ENCODE measurements around the gene ARAP1. TPM values are rescaled to one million over a fixed set of nuclear protein-coding genes. Genes with fewer than 3 reads are reported as not detected.
A peak's percentile ranks its signal among the peaks of the same experiment; 100 is the strongest.

ARAP1 gene
- total RNA-seq, 1 donor from 2014 or later, result 55.1 TPM

GRCh38 chr11:72776117-72776843 lies 24.1 kb upstream of the ARAP1 start:
- no peak overlapping the region for H3K27ac Mint-ChIP-seq (ENCODE audit: unreplicated experiment)
- H3K4me1 Mint-ChIP-seq (ENCODE audit: unreplicated experiment), result peaks cover 6% of the 10 kb centered on the region
- TF ChIP-seq, protein P1, sequence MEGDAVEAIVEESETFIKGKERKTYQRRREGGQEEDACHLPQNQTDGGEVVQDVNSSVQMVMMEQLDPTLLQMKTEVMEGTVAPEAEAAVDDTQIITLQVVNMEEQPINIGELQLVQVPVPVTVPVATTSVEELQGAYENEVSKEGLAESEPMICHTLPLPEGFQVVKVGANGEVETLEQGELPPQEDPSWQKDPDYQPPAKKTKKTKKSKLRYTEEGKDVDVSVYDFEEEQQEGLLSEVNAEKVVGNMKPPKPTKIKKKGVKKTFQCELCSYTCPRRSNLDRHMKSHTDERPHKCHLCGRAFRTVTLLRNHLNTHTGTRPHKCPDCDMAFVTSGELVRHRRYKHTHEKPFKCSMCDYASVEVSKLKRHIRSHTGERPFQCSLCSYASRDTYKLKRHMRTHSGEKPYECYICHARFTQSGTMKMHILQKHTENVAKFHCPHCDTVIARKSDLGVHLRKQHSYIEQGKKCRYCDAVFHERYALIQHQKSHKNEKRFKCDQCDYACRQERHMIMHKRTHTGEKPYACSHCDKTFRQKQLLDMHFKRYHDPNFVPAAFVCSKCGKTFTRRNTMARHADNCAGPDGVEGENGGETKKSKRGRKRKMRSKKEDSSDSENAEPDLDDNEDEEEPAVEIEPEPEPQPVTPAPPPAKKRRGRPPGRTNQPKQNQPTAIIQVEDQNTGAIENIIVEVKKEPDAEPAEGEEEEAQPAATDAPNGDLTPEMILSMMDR (IDR thresholded peaks at IDR 0.05; ENCODE audit: unreplicated experiment), result no peak
- H3K9me3 Mint-ChIP-seq (ENCODE audit: unreplicated experiment), result no peaks in the 10 kb centered on the region
- no peak for DNase-seq (ENCODE audit: low spot score)
- H3K27me3 Mint-ChIP-seq (ENCODE audit: unreplicated experiment), result peaks cover 11% of the 10 kb centered on the region
- no peak overlapping the region for H3K4me3 Mint-ChIP-seq (ENCODE audit: unreplicated experiment)
- H3K36me3 Mint-ChIP-seq (ENCODE audit: low read depth, unreplicated experiment), result peaks cover 21% of the 10 kb centered on the region

GRCh38 chr11:72775288-72776110 lies 23.3 kb upstream of the ARAP1 start:
- H3K4me3 Mint-ChIP-seq (ENCODE audit: unreplicated experiment), result no peak overlapping the region
- H3K9me3 Mint-ChIP-seq (ENCODE audit: unreplicated experiment), result no peaks in the 10 kb centered on the region
- DNase-seq (ENCODE audit: low spot score), result no peak
- H3K27ac Mint-ChIP-seq (ENCODE audit: unreplicated experiment), result peak overlapping the region; percentile 2
- peaks cover 13% of the 10 kb centered on the region for H3K27me3 Mint-ChIP-seq (ENCODE audit: unreplicated experiment)
- peaks cover 21% of the 10 kb centered on the region for H3K36me3 Mint-ChIP-seq (ENCODE audit: low read depth, unreplicated experiment)
- H3K4me1 Mint-ChIP-seq (ENCODE audit: unreplicated experiment), result peaks cover 6% of the 10 kb centered on the region
- TF ChIP-seq, protein P1 (IDR thresholded peaks at IDR 0.05; ENCODE audit: unreplicated experiment), result no peak

DNA sequence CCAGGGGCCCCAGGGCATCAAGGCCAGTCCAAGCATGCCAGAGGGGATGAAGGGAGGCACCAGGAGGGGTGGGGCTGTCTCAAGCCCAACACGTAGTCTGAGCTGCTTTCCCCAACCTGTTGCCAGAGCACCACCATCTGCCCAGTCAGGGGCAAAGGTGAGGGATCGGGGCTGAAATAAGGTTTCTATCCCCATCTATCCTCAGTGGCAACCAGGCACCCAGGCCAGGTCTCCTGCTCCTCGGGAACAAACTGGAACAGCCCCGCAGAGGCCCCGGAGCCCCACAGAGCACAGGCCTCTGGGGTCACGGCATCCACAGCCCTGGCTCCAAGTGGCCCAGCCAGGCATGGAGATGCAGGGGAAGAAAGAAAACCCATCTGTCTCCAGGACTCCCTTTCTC lies 22.3 kb upstream of the ARAP1 start:
- TF ChIP-seq, protein P1 (IDR thresholded peaks at IDR 0.05; ENCODE audit: unreplicated experiment), result no peak
- DNase-seq (ENCODE audit: low spot score), result no peak
- H3K27ac Mint-ChIP-seq (ENCODE audit: unreplicated experiment), result no peak overlapping the region

DNA sequence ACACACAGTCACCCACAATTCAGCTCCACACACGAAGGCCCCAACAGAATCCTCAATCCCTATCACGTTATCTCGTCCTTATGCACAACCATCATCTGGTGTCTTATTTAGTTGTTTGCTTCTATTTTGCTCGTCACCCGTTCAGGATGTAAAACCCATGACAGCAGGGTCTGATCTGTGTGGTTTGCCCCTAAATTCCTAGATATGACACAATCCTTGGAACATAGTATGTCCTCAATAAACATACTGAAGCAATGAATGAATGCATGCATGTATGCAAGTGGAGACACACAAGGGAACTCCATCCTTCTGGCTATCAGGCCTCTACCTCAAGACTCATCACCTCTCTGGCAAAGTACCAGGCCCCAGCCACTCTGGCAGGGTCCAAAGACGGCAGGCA lies 21.5 kb upstream of the ARAP1 start:
- Mint-ChIP-seq H3K4me3 (ENCODE audit: unreplicated experiment) (no peak overlapping the region), H3K27me3 (ENCODE audit: unreplicated experiment) (peaks cover 10% of the 10 kb centered on the region), H3K27ac (ENCODE audit: unreplicated experiment) (no peak overlapping the region), H3K9me3 (ENCODE audit: unreplicated experiment) (no peaks in the 10 kb centered on the region), H3K4me1 (ENCODE audit: unreplicated experiment) (peaks cover 6% of the 10 kb centered on the region), H3K36me3 (ENCODE audit: low read depth, unreplicated experiment) (peaks cover 14% of the 10 kb centered on the region)
- TF ChIP-seq, protein P1 (IDR thresholded peaks at IDR 0.05; ENCODE audit: unreplicated experiment), result no peak
- DNase-seq (ENCODE audit: low spot score), result no peak

More for the DNA sequence above, 22.3 kb upstream of the ARAP1 start:
- Mint-ChIP-seq H3K27me3 (ENCODE audit: unreplicated experiment) (peaks cover 10% of the 10 kb centered on the region), H3K4me3 (ENCODE audit: unreplicated experiment) (no peak overlapping the region), H3K9me3 (ENCODE audit: unreplicated experiment) (no peaks in the 10 kb centered on the region), H3K4me1 (ENCODE audit: unreplicated experiment) (peaks cover 6% of the 10 kb centered on the region), H3K36me3 (ENCODE audit: low read depth, unreplicated experiment) (peaks cover 15% of the 10 kb centered on the region)

GRCh38 chr11:72773291-72773690 lies 21.1 kb upstream of the ARAP1 start:
- TF ChIP-seq, protein P1 (IDR thresholded peaks at IDR 0.05; ENCODE audit: unreplicated experiment), result no peak
- Mint-ChIP-seq H3K27ac (ENCODE audit: unreplicated experiment) (no peak overlapping the region), H3K27me3 (ENCODE audit: unreplicated experiment) (peaks cover 12% of the 10 kb centered on the region), H3K9me3 (ENCODE audit: unreplicated experiment) (no peaks in the 10 kb centered on the region), H3K4me3 (ENCODE audit: unreplicated experiment) (no peak overlapping the region), H3K4me1 (ENCODE audit: unreplicated experiment) (peaks cover 6% of the 10 kb centered on the region), H3K36me3 (ENCODE audit: low read depth, unreplicated experiment) (peaks cover 14% of the 10 kb centered on the region)
- no peak for DNase-seq (ENCODE audit: low spot score)
